IMR-90 (cell line): Measurements from ENCODE around the gene FOXP4. TPM values are rescaled to one million over a fixed set of nuclear protein-coding genes. Genes with fewer than 3 reads are reported as not detected.
A peak's percentile ranks its signal among the peaks of the same experiment; 100 is the strongest.

ENCODE experiments used
- ATAC-seq: fragments of 200-7000 bp; cut with Tn5 transposase; 2 replicates; pipeline ENCODE4 v1.9.1; 2020; ENCODE audit warnings: low read depth, mild to moderate bottlenecking, moderate library complexity
- BruUV-seq: library from RNA; stranded (reverse); fragments of 400-500 nt; replicated peaks from 2 replicates; lab custom pipeline; 2021; lab: Mats Ljungman, UMichigan
- CTCF ChIA-PET: fragments of 300-600 bp; formaldehyde crosslinking; extraction: SDS; loops from one replicate; lab custom pipeline; 2021; ENCODE audit warnings: antibody characterized with exemption; lab: Yijun Ruan, JAX
- POLR2A ChIA-PET: fragments of 300-600 bp; sonication (Branson Sonifier 250); formaldehyde crosslinking; loops from one replicate; lab custom pipeline; 2022; ENCODE audit warnings: antibody characterized with exemption; ENCODE audit not compliant: unreplicated experiment; lab: Charles Lee
- DNase-seq: peaks from one replicate; pipeline ENCODE4 v3.0.0; 2013
- H2AFZ ChIP-seq: replicated peaks from 2 replicates; pipeline ENCODE3; 2013; ENCODE audit warnings: low read length, mild to moderate bottlenecking; ENCODE audit not compliant: poor library complexity
- H2AK5ac ChIP-seq: 2 replicates; pipeline ENCODE4 v1.6.1; 2013; ENCODE audit warnings: low read depth, low read length, inconsistent platforms
- H2AK9ac ChIP-seq: replicated peaks from 2 replicates; pipeline ENCODE3; 2013; ENCODE audit warnings: mild to moderate bottlenecking, low read depth, low read length, moderate library complexity; ENCODE audit not compliant: poor library complexity
- H2BK120ac ChIP-seq: 2 replicates; pipeline ENCODE4 v1.6.1; 2013; ENCODE audit warnings: low read depth, low read length, inconsistent platforms
- H2BK15ac ChIP-seq: 3 replicates; pipeline ENCODE4 v1.6.1; 2013; ENCODE audit warnings: low read depth, low read length, inconsistent platforms
- H2BK20ac ChIP-seq: 2 replicates; pipeline ENCODE4 v1.6.1; 2013; ENCODE audit warnings: low read depth, mild to moderate bottlenecking, inconsistent platforms, low read length, moderate library complexity
- H2BK5ac ChIP-seq: 2 replicates; pipeline ENCODE4 v1.6.1; 2013; ENCODE audit warnings: mild to moderate bottlenecking, low read depth, low read length, inconsistent platforms; ENCODE audit not compliant: poor library complexity, severe bottlenecking
- H3K14ac ChIP-seq: replicated peaks from 2 replicates; pipeline ENCODE4 v1.6.1; 2013; ENCODE audit warnings: low read depth, low read length, inconsistent platforms
- H3K18ac ChIP-seq: 2 replicates; pipeline ENCODE4 v1.6.1; 2013; ENCODE audit warnings: low read depth, low read length, control low read depth
- H3K23ac ChIP-seq: 2 replicates; pipeline ENCODE4 v1.6.1; 2013; ENCODE audit warnings: low read depth, low read length, inconsistent platforms
- H3K27ac ChIP-seq: 2 replicates; pipeline ENCODE4 v1.5.1; 2013; ENCODE audit warnings: mild to moderate bottlenecking, control low read depth, low read length; ENCODE audit not compliant: insufficient read depth
- H3K27me3 ChIP-seq: 2 replicates; pipeline ENCODE4 v1.6.1; 2013; ENCODE audit warnings: low read length; ENCODE audit not compliant: control insufficient read depth, insufficient read depth
- H3K36me3 ChIP-seq: 2 replicates; pipeline ENCODE4 v1.6.1; 2013; ENCODE audit warnings: low read length, mixed read lengths; ENCODE audit not compliant: control insufficient read depth, insufficient read depth
- H3K4ac ChIP-seq: 2 replicates; pipeline ENCODE4 v1.6.1; 2013; ENCODE audit warnings: low read depth, low read length, inconsistent platforms
- H3K4me1 ChIP-seq: 2 replicates; pipeline ENCODE4 v1.6.1; 2013; ENCODE audit warnings: low read length, mixed read lengths; ENCODE audit not compliant: control insufficient read depth, insufficient read depth
- H3K4me2 ChIP-seq: 2 replicates; pipeline ENCODE4 v1.6.1; 2013; ENCODE audit warnings: low read depth, mild to moderate bottlenecking, control low read depth, low read length, moderate library complexity
- H3K4me3 ChIP-seq: 2 replicates; pipeline ENCODE4 v1.5.1; 2013; ENCODE audit warnings: low read depth, mild to moderate bottlenecking, control low read depth, low read length, moderate library complexity; ENCODE audit not compliant: insufficient read depth
- H3K56ac ChIP-seq: 2 replicates; pipeline ENCODE4 v1.6.1; 2013; ENCODE audit warnings: low read length, inconsistent platforms; ENCODE audit not compliant: insufficient read depth; ENCODE audit errors: extremely low read depth
- H3K79me1 ChIP-seq, 2 experiments: 2 replicates each; pipeline ENCODE4 v1.6.1; 2013; ENCODE audit warnings: low read length in 2 of 2, inconsistent platforms in 1 of 2, low read depth in 1 of 2
- H3K9ac ChIP-seq: 2 replicates; pipeline ENCODE4 v1.6.1; 2013; ENCODE audit warnings: low read depth, low read length, control low read depth
- H3K9me1 ChIP-seq: 2 replicates; pipeline ENCODE4 v1.6.1; 2013; ENCODE audit warnings: low read length, inconsistent platforms; ENCODE audit not compliant: insufficient read depth
- H3K9me3 ChIP-seq: 2 replicates; pipeline ENCODE4 v1.6.1; 2013; ENCODE audit warnings: low read length; ENCODE audit not compliant: control insufficient read depth, insufficient read depth
- H4K20me1 ChIP-seq: 2 replicates; pipeline ENCODE4 v1.6.1; 2013; ENCODE audit warnings: low read length, inconsistent platforms; ENCODE audit not compliant: insufficient read depth
- H4K5ac ChIP-seq: 2 replicates; pipeline ENCODE4 v1.6.1; 2013; ENCODE audit warnings: mild to moderate bottlenecking, low read depth, low read length, control low read depth
- H4K8ac ChIP-seq, 2 experiments: 2 replicates each; pipeline ENCODE4 v1.6.1; 2013; ENCODE audit warnings: low read depth in 2 of 2, low read length in 2 of 2, control low read depth in 1 of 2, inconsistent platforms in 1 of 2
- H4K91ac ChIP-seq: 2 replicates; pipeline ENCODE4 v1.6.1; 2013; ENCODE audit warnings: low read depth, low read length, inconsistent platforms; ENCODE audit not compliant: insufficient read depth
- BHLHE40 ChIP-seq: fragments of 150-350 bp; IDR thresholded peaks from 2 replicates; pipeline ENCODE4 v1.6.1; 2016; ENCODE audit warnings: mild to moderate bottlenecking, low read depth, low read length
- MAFK ChIP-seq: IDR thresholded peaks from 2 replicates; pipeline ENCODE4 v1.6.1; 2012; ENCODE audit warnings: low read depth, low read length, improper control_type of control experiment
- RCOR1 ChIP-seq: IDR thresholded peaks from 2 replicates; pipeline ENCODE4 v1.6.1; 2012; ENCODE audit warnings: mild to moderate bottlenecking, low read length, improper control_type of control experiment; ENCODE audit not compliant: insufficient replicate concordance
- WGBS, 2 experiments: methylation state at CpG; one replicate each; pipeline versions ENCODE4 v1.1.5 to v1.1.7; 2013; ENCODE audit warnings: missing lambda C conversion rate in 2 of 2; ENCODE audit not compliant: insufficient read length in 1 of 2; ENCODE audit errors: extremely low coverage in 2 of 2; 5-methylcytosine and 5-hydroxymethylcytosine counted together
- dilution Hi-C: fragments of 300-500 bp; cut with HindIII; formaldehyde crosslinking; loops from one replicate; pipeline ENCODE4 v1.14.3; 2018; ENCODE audit warnings: low sequenced_read_pairs; ENCODE audit not compliant: unreplicated experiment
- in situ Hi-C: fragments of 300-500 bp; cut with MboI; formaldehyde crosslinking; loops from 3 replicates; pipeline ENCODE4 v1.14.3; 2019; ENCODE audit warnings: low sequenced_read_pairs, inconsistent platforms, mixed read lengths
- intact Hi-C: fragments of 100-400 bp; cut with micrococcal nuclease; formaldehyde crosslinking; loops from 2 replicates; pipeline ENCODE4 v1.10.0; 2022
- polyA plus RNA-seq, 3 experiments: library from polyadenylated mRNA; depleted of rRNA; stranded (reverse); fragments of >200 nt; gene quantifications; 2 replicates each; pipeline ENCODE4 v1.2.3, GENCODE V29; 2012; ENCODE audit warnings: low replicate concordance in 1 of 3
- total RNA-seq: library from RNA; depleted of rRNA; stranded (reverse); fragments of >200 nt; gene quantifications from 2 replicates; pipeline ENCODE4 v1.2.3, GENCODE V29; 2012
- TF ChIP-seq, protein P1 (sequence below): fragments of 150-350 bp; IDR thresholded peaks from 2 replicates; pipeline ENCODE4 v1.6.1; 2016; ENCODE audit warnings: low read depth, mild to moderate bottlenecking, low read length, moderate library complexity, borderline replicate concordance

FOXP4 gene
- total and polyA plus RNA-seq, 2 of the 4 experiments (the other 2 are of a cell fraction): 0.72 to 9.5 TPM

- no peak for TF ChIP-seq RCOR1
- TF ChIP-seq MAFK: no peak
Observed at GRCh38 chr6:41638002-41638934, 92.1 kb downstream of the FOXP4 start, which contains the start of gene MDFI (continued).

GRCh38 chr6:41638935-41639808, 93.0 kb downstream of the FOXP4 start:
- H3K9me3 ChIP-seq: no peaks in the 10 kb centered on the region; the same call in 1 of the 2 replicates
- in situ Hi-C loops (no loop called here), intact Hi-C loops (no loop called here), dilution Hi-C loops (no loop called here)
- H3K27me3 ChIP-seq: peaks cover 94% of the 10 kb centered on the region
- H3K4me1 ChIP-seq: no peaks in the 10 kb centered on the region
- no peak overlapping the region for H3K9ac ChIP-seq
- no peak overlapping the region for H3K4me3 ChIP-seq
- no peak overlapping the region for H4K5ac ChIP-seq
- no peak overlapping the region for H2BK15ac ChIP-seq
- H4K20me1 ChIP-seq: no peaks in the 10 kb centered on the region; the same call in 1 of the 2 replicates
- no peak overlapping the region for H3K27ac ChIP-seq
- no peak overlapping the region for H2BK5ac ChIP-seq
- H2AFZ ChIP-seq: peak overlapping the region; percentile 37
- H2BK20ac ChIP-seq: no peak overlapping the region
- ChIA-PET POLR2A (no interaction called here), CTCF (no interaction called here)
- no peak overlapping the region for H3K4ac ChIP-seq
- no peak overlapping the region for H4K91ac ChIP-seq
- H3K79me1 ChIP-seq: no peaks in the 10 kb centered on the region
- no peak for DNase-seq
- no peaks in the 10 kb centered on the region for H3K9me1 ChIP-seq
- no peak for TF ChIP-seq BHLHE40
- TF ChIP-seq, protein P1, sequence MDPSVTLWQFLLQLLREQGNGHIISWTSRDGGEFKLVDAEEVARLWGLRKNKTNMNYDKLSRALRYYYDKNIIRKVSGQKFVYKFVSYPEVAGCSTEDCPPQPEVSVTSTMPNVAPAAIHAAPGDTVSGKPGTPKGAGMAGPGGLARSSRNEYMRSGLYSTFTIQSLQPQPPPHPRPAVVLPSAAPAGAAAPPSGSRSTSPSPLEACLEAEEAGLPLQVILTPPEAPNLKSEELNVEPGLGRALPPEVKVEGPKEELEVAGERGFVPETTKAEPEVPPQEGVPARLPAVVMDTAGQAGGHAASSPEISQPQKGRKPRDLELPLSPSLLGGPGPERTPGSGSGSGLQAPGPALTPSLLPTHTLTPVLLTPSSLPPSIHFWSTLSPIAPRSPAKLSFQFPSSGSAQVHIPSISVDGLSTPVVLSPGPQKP: no peak
- no peak overlapping the region for H3K56ac ChIP-seq
- no peak overlapping the region for H3K18ac ChIP-seq
- BruUV-seq: no TSS peak
- H3K14ac ChIP-seq: no peak overlapping the region
- H4K8ac ChIP-seq: no peak overlapping the region
- no peak for ATAC-seq
- no peak overlapping the region for H3K23ac ChIP-seq
- no peak overlapping the region for H2AK9ac ChIP-seq
- H3K36me3 ChIP-seq: no peaks in the 10 kb centered on the region
- H2BK120ac ChIP-seq: no peak overlapping the region
- 0% methylated on average over 4 of the region's 40 CpGs; no CpG with 5 or more reads in 1 of the 2 experiments for WGBS, 2 experiments
- peak overlapping the region; percentile 10; the same call in 1 of the 2 replicates for H3K4me2 ChIP-seq
- no peak overlapping the region for H2AK5ac ChIP-seq
